HCT116 (cell line): ENCODE data around the gene TBC1D12. TPM values are rescaled to one million over a fixed set of nuclear protein-coding genes. Genes with fewer than 3 reads are reported as not detected.

Source experiments
- ATAC-seq: fragments of 200-7000 bp; cut with Tn5 transposase; 2 replicates; pipeline ENCODE4 v1.9.1; 2020; ENCODE audit warnings: mild to moderate bottlenecking, moderate library complexity
- BruUV-seq: library from RNA; stranded (reverse); fragments of 400-500 nt; replicated peaks from 2 replicates; lab custom pipeline; 2021; lab: Mats Ljungman, UMichigan
- CTCF ChIA-PET: fragments of 300-600 bp; sonication (Branson Sonifier 250); formaldehyde crosslinking; loops from one replicate; lab custom pipeline; 2021; ENCODE audit warnings: antibody characterized with exemption; lab: Charles Lee
- POLR2A ChIA-PET: fragments of 300-600, 350-600 bp; sonication (Branson Sonifier 250); formaldehyde crosslinking; loops from one replicate; lab custom pipeline; 2021; ENCODE audit warnings: antibody characterized with exemption; lab: Charles Lee
- RAD21 ChIA-PET, 2 experiments: fragments of 300-600 bp; sonication (Branson Sonifier 250); formaldehyde crosslinking; loops; one replicate each; lab custom pipeline; 2023; ENCODE audit warnings: low total read pairs in 2 of 2; ENCODE audit not compliant: uncharacterized antibody in 2 of 2, unreplicated experiment in 2 of 2, low non-redundant PET in 1 of 2; lab: Charles Lee
- DNase-seq: peaks from one replicate; pipeline ENCODE4 v3.0.0-alpha.2; 2010; ENCODE audit warnings: low read depth, low spot score
- H2AFZ ChIP-seq: fragments of 200-600 bp; shearing (Covaris generic), sonication (generic); 2 replicates; pipeline ENCODE4 v1.6.1; 2017; ENCODE audit warnings: low read depth, mixed run types, mixed read lengths, antibody characterized with exemption, low read length; ENCODE audit not compliant: poor library complexity, severe bottlenecking
- H3K27ac ChIP-seq: 2 replicates; pipeline ENCODE4 v1.5.1; 2012; ENCODE audit warnings: low read depth, low read length
- H3K27me3 ChIP-seq: fragments of 200-600 bp; sonication (generic); 2 replicates; pipeline ENCODE4 v1.6.1; 2016; ENCODE audit warnings: mixed run types, low read length, mixed read lengths; ENCODE audit not compliant: insufficient read depth
- H3K36me3 ChIP-seq, 2 experiments: fragments of 200-500 bp in 1 of 2; fragments of 200-600 bp in 1 of 2; sonication (Bioruptor generic) in 1 of 2; sonication (generic) in 1 of 2; 2 replicates each; pipeline versions ENCODE4 v1.5.1 to v1.6.1; 2014 to 2016; ENCODE audit warnings: low read length in 2 of 2, inconsistent platforms in 1 of 2, mixed read lengths in 1 of 2, mixed run types in 1 of 2; ENCODE audit not compliant: insufficient read depth in 2 of 2, control insufficient read depth in 1 of 2
- H3K4me1 ChIP-seq, 2 experiments: fragments of 200-600 bp in 1 of 2; sonication (generic) in 1 of 2; 2 replicates each; pipeline versions ENCODE4 v1.5.1 to v1.6.1; 2012 to 2017; ENCODE audit warnings: low read length in 2 of 2, inconsistent platforms in 1 of 2, mild to moderate bottlenecking in 1 of 2, mixed read lengths in 1 of 2, mixed run types in 1 of 2, moderate library complexity in 1 of 2; ENCODE audit not compliant: insufficient read depth in 2 of 2, control insufficient read depth in 1 of 2
- H3K4me2 ChIP-seq: fragments of 200-600 bp; sonication (generic); 2 replicates; pipeline ENCODE4 v1.6.1; 2017; ENCODE audit warnings: mixed run types, low read length, mixed read lengths
- H3K4me3 ChIP-seq, 2 experiments: fragments of 200-600 bp in 1 of 2; sonication (generic) in 1 of 2; replicated peaks in 1 of 2; 2 replicates each; pipeline ENCODE4 v1.5.1; 2011 to 2016; ENCODE audit warnings: low read length in 2 of 2, control low read depth in 1 of 2, low read depth in 1 of 2, mild to moderate bottlenecking in 1 of 2, mixed read lengths in 1 of 2, mixed run types in 1 of 2
- H3K79me2 ChIP-seq: fragments of 200-600 bp; sonication (generic); 2 replicates; pipeline ENCODE4 v1.6.1; 2017; ENCODE audit warnings: mild to moderate bottlenecking, mixed run types, low read length, moderate library complexity, mixed read lengths; ENCODE audit not compliant: insufficient read depth
- H3K9ac ChIP-seq: fragments of 200-600 bp; sonication (generic); 2 replicates; pipeline ENCODE4 v1.6.1; 2016; ENCODE audit warnings: low read length, mixed read lengths
- H3K9me2 ChIP-seq: fragments of 200-600 bp; sonication (generic), shearing (Covaris generic); 2 replicates; pipeline ENCODE4 v1.6.1; 2017; ENCODE audit warnings: mixed run types, mild to moderate bottlenecking, moderate library complexity; ENCODE audit not compliant: insufficient read depth
- H3K9me3 ChIP-seq, 2 experiments: fragments of 200-500 bp in 1 of 2; fragments of 200-600 bp in 1 of 2; sonication (Bioruptor generic) in 1 of 2; sonication (generic) in 1 of 2; 2 replicates each; pipeline ENCODE4 v1.6.1; 2014 to 2017; ENCODE audit warnings: low read length in 2 of 2, mixed read lengths in 2 of 2, inconsistent platforms in 1 of 2, low read depth in 1 of 2, mild to moderate bottlenecking in 1 of 2, mixed run types in 1 of 2, moderate library complexity in 1 of 2; ENCODE audit not compliant: control insufficient read depth in 1 of 2, insufficient read depth in 1 of 2
- H4K20me1 ChIP-seq: fragments of 200-600 bp; sonication (generic), shearing (Covaris generic); 2 replicates; pipeline ENCODE4 v1.6.1; 2017; ENCODE audit warnings: mixed run types, mild to moderate bottlenecking, moderate library complexity; ENCODE audit not compliant: insufficient read depth
- CEBPB ChIP-seq: IDR thresholded peaks from 2 replicates; pipeline ENCODE4 v1.6.1; 2012; ENCODE audit warnings: low read depth
- EGR1 ChIP-seq: IDR thresholded peaks from 2 replicates; pipeline ENCODE4 v1.6.1; 2012; ENCODE audit warnings: low read depth
- ELF1 ChIP-seq: IDR thresholded peaks from 2 replicates; pipeline ENCODE4 v1.6.1; 2012; ENCODE audit warnings: low read depth, borderline replicate concordance
- EZH2 ChIP-seq: fragments of 200-600 bp; sonication (generic); IDR thresholded peaks from 2 replicates; pipeline ENCODE4 v1.6.1; 2017; ENCODE audit warnings: antibody characterized with exemption, mixed run types
- EZH2phosphoT487 ChIP-seq: fragments of 200-600 bp; IDR thresholded peaks from 2 replicates; pipeline ENCODE4 v1.6.1; 2018; ENCODE audit warnings: antibody characterized with exemption, borderline replicate concordance
- FOSL1 ChIP-seq: IDR thresholded peaks from 2 replicates; pipeline ENCODE4 v1.6.1; 2012; ENCODE audit warnings: low read depth
- POLR2AphosphoS5 ChIP-seq: IDR thresholded peaks from 2 replicates; pipeline ENCODE4 v1.6.1; 2011; ENCODE audit warnings: mild to moderate bottlenecking, low read depth, low read length, moderate library complexity
- SIN3A ChIP-seq: IDR thresholded peaks from 2 replicates; pipeline ENCODE4 v1.6.1; 2012; ENCODE audit warnings: low read depth
- SRF ChIP-seq: IDR thresholded peaks from 2 replicates; pipeline ENCODE4 v1.6.1; 2012; ENCODE audit warnings: low read depth
- TCF7L2 ChIP-seq: IDR thresholded peaks from 2 replicates; pipeline ENCODE4 v1.7.0; 2011; ENCODE audit warnings: borderline replicate concordance, inconsistent platforms; ENCODE audit not compliant: insufficient read depth, insufficient read length; ENCODE audit errors: extremely low read depth
- ZNF274 ChIP-seq: fragments of 200-500 bp; sonication (Bioruptor generic); IDR thresholded peaks from 2 replicates; pipeline ENCODE4 v1.6.1; 2014; ENCODE audit warnings: mild to moderate bottlenecking, low read depth, low read length, inconsistent platforms
- intact Hi-C: fragments of 100-400 bp; cut with micrococcal nuclease; formaldehyde crosslinking; loops from 2 replicates; pipeline ENCODE4 v1.10.0; 2022
- total RNA-seq: library from RNA; stranded (reverse); gene quantifications from one replicate; pipeline ENCODE4 v1.2.1, GENCODE V29; 2021; ENCODE audit not compliant: unreplicated experiment
- TF ChIP-seq, protein P1 (sequence below): IDR thresholded peaks from 2 replicates; pipeline ENCODE4 v1.6.1; 2012
- TF ChIP-seq, protein P2 (sequence below): IDR thresholded peaks from 2 replicates; pipeline ENCODE4 v1.6.1; 2011; ENCODE audit warnings: mild to moderate bottlenecking, low read length, moderate library complexity; ENCODE audit not compliant: insufficient replicate concordance; ENCODE audit errors: extremely low read depth
- TF ChIP-seq, protein P3 (sequence below): IDR thresholded peaks from 2 replicates; pipeline ENCODE4 v1.6.1; 2012
- TF ChIP-seq, protein P4 (sequence below): IDR thresholded peaks from 2 replicates; pipeline ENCODE4 v1.6.1; 2012; ENCODE audit warnings: low read depth

TBC1D12 gene
- total RNA-seq, 1 experiment from 2014 or later: 7.1 TPM

DNA sequence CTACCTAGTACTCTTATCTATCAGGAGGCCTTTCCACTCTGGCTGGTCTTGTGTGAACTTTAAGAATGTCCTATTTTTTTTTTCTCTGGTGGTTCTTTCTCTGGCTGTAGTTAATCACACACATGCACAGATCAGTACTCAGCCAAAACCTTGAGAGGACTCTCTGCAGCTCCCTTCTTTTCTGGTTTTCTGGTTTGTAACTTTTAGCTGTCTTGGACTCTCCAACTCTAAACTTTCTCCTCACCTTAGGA, 88.4 kb downstream of the TBC1D12 start:
- Histone ChIP-seq H3K36me3 (no peaks in the 10 kb centered on the region), H2AFZ (no peak overlapping the region), H3K4me3 (no peak overlapping the region), H3K27ac (no peak overlapping the region), H3K4me1 (no peaks in the 10 kb centered on the region), H3K9me2 (no peaks in the 10 kb centered on the region), H3K9ac (no peak overlapping the region), H3K79me2 (peaks cover 4% of the 10 kb centered on the region; the same call in 1 of the 2 replicates), H4K20me1 (no peaks in the 10 kb centered on the region), H3K4me2 (no peak overlapping the region), H3K9me3 (no peaks in the 10 kb centered on the region), H3K27me3 (no peaks in the 10 kb centered on the region)
- RAD21 ChIA-PET: no interaction called here
- POLR2A ChIA-PET: no interaction called here
- intact Hi-C loops: no loop called here
- ATAC-seq (no peak), DNase-seq (no peak)
- CTCF ChIA-PET: no interaction called here
- TF ChIP-seq ZNF274 (no peak), CEBPB (no peak), POLR2AphosphoS5 (no peak), SRF (no peak), FOSL1 (no peak), TCF7L2 (no peak), ELF1 (no peak), EZH2phosphoT487 (no peak), SIN3A (no peak), EZH2 (no peak), EGR1 (no peak)
- TF ChIP-seq, protein P1, sequence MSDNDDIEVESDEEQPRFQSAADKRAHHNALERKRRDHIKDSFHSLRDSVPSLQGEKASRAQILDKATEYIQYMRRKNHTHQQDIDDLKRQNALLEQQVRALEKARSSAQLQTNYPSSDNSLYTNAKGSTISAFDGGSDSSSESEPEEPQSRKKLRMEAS: no peak
- TF ChIP-seq, protein P2, sequence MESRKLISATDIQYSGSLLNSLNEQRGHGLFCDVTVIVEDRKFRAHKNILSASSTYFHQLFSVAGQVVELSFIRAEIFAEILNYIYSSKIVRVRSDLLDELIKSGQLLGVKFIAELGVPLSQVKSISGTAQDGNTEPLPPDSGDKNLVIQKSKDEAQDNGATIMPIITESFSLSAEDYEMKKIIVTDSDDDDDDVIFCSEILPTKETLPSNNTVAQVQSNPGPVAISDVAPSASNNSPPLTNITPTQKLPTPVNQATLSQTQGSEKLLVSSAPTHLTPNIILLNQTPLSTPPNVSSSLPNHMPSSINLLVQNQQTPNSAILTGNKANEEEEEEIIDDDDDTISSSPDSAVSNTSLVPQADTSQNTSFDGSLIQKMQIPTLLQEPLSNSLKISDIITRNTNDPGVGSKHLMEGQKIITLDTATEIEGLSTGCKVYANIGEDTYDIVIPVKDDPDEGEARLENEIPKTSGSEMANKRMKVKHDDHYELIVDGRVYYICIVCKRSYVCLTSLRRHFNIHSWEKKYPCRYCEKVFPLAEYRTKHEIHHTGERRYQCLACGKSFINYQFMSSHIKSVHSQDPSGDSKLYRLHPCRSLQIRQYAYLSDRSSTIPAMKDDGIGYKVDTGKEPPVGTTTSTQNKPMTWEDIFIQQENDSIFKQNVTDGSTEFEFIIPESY: no peak
- TF ChIP-seq, protein P3, sequence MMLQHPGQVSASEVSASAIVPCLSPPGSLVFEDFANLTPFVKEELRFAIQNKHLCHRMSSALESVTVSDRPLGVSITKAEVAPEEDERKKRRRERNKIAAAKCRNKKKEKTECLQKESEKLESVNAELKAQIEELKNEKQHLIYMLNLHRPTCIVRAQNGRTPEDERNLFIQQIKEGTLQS: no peak
- TF ChIP-seq, protein P4, sequence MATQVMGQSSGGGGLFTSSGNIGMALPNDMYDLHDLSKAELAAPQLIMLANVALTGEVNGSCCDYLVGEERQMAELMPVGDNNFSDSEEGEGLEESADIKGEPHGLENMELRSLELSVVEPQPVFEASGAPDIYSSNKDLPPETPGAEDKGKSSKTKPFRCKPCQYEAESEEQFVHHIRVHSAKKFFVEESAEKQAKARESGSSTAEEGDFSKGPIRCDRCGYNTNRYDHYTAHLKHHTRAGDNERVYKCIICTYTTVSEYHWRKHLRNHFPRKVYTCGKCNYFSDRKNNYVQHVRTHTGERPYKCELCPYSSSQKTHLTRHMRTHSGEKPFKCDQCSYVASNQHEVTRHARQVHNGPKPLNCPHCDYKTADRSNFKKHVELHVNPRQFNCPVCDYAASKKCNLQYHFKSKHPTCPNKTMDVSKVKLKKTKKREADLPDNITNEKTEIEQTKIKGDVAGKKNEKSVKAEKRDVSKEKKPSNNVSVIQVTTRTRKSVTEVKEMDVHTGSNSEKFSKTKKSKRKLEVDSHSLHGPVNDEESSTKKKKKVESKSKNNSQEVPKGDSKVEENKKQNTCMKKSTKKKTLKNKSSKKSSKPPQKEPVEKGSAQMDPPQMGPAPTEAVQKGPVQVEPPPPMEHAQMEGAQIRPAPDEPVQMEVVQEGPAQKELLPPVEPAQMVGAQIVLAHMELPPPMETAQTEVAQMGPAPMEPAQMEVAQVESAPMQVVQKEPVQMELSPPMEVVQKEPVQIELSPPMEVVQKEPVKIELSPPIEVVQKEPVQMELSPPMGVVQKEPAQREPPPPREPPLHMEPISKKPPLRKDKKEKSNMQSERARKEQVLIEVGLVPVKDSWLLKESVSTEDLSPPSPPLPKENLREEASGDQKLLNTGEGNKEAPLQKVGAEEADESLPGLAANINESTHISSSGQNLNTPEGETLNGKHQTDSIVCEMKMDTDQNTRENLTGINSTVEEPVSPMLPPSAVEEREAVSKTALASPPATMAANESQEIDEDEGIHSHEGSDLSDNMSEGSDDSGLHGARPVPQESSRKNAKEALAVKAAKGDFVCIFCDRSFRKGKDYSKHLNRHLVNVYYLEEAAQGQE: no peak
- BruUV-seq: no TSS peak
